DLD1 (cell line): Measurements from ENCODE around the gene CRACR2B.

Source experiments
- in situ Hi-C: cut with HindIII; loops from 2 replicates; pipeline ENCODE4 v1.10.0; 2017; ENCODE audit warnings: low sequenced_read_pairs

The CRACR2B gene

DNA sequence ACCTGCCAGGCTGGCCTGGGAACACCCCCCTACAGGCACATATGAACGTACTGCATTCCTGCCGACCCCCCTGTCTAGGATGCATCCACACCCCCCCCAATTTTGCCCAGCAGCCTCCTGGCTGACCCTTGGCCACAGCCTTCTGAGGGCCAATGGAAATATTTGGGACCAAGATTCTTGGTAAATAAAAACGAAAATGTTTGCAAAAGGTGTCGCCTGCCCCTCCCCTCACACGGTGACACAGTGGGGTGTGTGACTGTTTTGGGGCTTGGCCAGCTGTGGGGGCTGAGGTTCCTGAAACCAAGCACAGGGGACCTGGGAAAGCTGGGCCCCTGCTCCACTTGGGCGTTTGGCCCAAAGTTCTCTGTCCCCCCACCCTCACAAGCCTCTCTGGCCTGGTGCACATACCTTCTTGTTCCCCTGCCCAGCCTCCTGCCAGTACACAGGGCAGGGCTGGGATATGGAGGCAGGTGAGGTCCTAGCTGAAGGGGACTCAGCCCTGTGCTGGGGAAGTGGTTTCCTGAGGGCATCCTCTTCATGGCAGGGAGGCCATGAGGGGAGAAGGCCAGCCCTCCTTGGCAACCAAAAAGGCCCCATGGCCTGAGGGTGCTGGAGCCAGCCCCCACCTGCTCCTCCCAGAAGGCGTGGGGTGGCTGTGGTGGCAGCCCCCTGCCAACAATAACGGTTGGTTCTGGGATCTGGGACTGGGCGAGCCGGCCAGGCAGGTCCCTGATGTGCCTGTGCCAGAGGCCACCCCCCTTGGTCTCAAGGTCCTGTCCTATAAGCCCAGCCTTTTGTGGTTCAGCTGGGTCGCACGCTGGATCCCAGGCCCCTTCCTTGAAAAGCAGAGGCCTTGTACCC, 2.1 kb upstream of the CRACR2B start:
- in situ Hi-C loops: no loop called here

DNA sequence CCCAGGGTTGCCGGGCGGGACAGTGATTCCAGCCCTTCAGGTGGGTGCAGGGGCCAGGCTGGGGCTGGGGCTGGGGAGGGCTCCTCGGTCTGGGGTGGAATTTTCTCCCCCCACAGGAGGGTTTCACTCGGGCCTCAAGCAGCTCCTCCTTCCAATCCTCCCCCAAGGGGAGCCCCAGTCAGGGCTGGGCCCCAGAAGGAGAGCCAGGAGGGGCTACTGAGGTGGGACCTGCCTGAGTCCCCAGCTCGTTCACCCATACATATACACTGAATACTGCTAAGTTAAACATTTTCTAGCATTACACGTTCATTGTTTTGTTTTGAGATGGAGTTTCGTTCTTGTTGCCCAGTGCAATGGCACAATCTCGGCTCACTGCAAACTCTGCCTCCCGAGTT, 1.5 kb upstream of the CRACR2B start:
- in situ Hi-C loops: no loop called here

DNA sequence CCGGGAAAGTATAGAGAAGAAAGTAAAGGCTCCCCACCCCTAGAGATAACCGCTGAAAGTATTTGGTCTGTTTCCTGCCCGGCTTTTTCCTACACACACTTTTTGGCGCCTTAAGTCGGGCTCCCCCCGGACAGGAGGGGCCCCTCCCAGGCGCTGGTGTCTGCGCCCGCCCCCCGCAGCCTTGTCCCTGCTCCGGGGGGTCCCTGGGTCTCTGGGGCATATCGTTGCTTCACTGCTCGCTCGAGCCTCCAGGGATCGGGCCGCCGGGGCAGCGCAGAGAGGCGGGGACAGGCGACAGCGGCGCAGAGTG, 928 bp upstream of the CRACR2B start:
- in situ Hi-C loops: no loop called here

DNA sequence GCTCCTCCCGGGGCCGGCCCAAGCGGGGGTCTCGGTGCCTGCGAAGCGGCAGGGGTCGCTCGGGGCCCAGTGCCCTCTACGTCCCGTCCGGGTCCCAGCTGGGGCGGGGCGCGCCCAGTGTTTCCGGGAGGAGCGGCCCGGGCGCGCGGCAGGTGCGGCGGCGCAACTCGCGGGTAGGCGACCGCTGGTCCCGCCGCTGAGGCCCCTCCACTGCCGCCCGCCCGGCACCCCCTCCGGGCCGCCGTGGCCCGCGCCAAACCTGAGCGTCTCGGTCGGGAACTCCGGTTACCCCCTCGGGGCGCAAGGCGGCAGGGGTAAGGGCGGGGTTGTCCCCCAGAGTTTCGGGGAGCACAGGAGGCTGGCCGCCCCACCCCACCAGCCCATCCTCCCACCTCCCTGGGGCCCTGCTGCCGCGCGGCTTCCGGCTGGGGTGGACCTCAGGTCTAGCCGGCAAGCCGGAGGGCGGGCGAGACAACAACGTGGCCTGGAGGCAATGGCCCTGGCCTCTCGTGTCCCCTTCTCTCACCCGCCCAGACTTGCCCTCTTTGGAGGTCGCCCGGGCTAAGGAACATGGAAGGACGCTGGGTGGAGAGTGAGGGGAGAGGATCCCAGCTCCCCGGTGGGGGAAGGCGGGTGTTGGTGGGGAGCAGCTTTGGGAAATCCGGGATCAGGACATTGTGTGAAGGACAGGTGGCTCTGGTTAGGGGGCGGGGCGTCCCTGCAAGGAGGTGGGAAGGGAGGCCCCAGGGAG, 398 bp upstream of the CRACR2B start:
- in situ Hi-C loops: no loop called here

DNA sequence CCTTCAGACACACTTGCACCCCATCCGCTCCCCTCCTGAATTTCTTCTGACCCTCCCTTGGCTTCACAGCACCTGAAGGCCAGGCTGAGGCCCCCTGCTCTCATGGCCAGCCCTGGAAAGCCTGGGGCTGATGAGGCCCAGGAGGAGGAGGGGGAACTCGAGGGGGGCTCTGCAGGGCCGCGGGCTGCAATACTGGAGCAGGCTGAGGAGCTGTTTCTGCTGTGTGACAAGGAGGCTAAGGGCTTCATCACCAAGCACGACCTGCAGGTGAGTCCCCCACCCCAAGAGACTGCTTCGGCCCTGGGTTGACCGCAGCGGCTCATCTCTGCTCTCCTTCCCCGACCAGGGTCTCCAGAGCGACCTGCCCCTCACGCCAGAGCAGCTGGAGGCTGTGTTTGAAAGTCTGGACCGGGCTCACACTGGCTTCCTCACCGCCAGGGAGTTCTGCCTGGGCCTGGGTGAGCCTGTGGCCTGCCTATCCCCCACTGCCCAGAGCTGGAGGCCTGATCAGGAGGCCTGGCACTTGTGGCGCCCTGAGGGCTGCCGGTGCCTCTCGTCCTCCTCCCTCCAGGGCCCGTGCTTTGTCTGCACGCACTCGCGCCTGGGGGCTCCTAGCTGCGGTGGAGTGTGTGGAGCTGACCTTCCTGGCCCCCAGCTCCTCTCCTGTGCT, 922 bp downstream of the CRACR2B start:
- in situ Hi-C loops: no loop called here

DNA sequence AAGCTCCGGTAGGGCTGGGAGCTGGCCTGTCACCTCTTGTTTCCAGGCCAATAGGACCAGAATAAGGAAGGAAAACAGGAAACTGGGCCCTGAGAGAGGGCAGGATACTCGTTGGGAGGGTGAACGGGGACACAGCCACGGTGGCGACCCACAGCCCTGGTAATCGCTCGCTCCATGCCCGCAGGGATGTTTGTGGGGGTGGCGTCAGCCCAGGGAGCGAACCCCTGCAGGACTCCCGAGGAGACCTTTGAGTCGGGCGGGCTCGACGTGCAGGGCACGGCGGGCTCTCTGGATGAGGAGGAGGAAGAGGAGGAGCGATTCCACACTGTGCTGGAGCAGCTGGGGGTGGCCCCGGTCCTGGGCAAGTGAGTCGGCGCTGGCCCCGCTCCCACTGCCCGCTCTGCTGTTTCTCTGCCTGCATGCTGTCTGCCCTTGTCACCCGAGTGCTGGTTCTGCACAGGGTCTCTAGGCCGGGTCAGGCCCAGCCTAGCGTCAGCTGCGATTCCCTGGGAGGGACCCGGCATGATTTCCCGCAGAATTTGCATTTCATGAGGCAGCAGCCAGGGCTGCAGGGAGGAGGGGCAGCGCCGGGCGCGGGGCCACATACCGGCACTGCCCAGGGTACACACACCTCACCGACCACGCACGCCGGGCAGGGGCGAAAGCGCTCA, 1.6 kb downstream of the CRACR2B start:
- in situ Hi-C loops: no loop called here

DNA sequence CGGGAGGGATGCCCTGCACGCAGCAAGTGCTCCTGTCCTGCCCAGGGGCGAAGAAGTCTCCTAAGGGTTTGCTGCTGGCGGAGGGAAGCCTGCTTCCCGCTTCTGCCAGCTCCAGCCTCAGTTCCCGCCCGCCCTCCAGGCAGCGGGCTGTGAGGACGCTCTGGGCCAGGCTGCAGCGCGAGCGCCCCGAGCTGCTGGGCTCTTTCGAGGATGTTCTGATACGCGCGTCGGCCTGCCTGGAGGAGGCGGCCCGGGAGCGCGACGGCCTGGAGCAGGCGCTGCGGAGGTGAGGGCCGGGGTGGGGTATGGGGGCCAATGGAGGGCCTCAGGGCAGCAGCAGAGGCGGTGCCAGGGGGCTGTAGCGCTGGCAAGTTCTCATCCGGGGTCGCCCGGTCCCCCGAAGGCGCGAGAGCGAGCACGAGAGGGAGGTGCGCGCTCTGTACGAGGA, 2.2 kb downstream of the CRACR2B start:
- in situ Hi-C loops: no loop called here

DNA sequence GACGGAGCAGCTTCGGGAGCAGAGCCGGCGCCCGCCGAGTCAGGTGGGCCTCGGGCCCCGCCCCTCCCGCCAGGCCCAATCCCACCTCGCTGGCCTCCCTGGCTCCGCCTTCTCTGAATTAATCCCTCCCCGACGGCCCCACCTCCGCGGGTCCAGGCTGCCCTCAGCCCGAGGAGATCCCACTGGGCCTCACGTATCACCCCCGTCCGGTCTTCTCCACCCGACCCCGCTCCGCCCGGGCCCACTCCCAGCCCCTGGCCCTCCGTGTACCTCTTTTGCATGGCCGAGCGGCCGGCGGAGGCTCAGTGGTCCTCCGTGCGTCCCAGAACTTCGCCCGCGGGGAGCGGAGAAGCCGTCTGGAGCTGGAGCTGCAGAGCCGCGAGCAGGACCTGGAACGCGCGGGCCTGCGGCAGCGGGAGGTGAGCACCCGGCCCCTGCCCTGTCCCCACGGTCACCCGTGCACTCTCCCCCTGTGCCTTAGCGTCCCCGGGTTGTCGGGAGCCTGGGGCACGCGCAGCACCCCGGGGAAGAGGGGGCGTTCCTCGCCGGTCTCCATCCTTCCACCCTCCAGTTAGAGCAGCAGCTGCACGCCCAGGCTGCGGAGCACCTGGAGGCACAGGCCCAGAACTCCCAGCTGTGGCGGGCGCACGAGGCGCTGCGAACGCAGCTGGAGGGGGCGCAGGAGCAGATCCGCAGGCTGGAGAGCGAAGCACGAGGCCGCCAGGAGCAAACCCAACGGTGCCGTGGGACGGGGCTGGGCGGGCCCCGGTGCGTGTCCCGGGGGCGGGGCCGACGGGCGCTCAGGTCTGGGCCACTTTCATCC, 2.8 kb downstream of the CRACR2B start:
- in situ Hi-C loops: no loop called here

DNA sequence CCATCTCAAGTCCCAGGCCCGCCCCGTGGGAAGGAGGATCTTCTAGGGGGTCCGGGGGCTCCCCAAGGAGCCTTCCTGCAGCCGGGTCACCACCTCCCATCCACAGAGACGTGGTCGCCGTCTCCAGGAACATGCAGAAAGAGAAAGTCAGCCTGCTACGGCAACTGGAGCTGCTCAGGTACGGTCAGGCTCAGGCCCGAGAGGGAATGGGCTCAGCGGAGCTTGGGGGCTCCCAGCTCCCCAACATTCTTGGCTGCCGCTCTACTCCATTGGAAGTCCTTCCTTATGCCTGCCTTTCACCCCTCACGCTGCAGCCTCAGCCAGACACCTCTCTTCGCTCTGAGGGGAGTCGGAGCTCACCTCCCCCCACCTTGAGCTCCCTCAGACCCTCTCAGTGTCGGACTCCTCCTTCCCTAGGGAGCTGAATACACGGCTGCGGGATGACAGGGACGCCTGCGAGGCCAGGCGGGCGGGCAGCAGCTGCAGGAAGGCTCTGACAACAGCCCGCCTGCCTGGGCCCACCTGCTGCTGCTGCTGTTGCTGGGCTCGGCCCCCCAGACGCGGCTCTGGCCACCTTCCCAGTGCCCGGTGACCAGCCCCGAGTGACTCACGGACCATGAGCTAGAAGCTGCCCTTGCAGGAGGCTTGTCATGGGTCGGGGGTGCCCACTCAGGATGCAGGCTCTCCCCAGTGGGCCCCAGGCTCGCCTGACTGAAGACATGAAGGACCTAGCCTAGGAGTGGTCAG, 3.6 kb downstream of the CRACR2B start:
- in situ Hi-C loops: no loop called here

DNA sequence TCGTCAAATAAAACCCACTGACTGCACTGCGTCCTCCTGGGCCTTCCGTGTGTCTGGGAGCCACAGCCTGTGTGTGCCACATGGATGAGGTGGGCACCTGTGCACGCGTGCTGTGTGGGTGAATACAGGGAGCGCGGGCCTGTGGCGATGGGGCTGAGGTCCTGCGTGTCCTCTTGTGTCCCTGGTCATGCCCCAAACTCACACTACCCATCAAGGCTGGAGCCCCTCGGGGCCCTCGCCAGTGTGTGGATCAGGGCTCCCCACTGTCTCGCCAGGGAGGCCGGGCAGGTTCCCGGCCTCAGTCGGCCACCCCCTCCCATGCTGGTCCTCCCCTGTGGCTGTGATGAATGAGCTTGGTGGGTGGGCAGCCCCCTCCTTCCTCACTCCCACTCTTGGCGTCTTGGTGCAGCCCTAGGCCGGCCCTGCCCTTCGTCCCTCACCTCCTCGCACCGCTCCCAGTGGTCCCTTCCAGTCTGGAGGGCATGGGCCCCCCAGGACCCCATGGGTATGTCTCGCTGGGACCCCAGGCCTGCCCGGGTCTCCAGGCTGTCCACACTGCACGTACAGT, 4.3 kb downstream of the CRACR2B start:
- in situ Hi-C loops: no loop called here

DNA sequence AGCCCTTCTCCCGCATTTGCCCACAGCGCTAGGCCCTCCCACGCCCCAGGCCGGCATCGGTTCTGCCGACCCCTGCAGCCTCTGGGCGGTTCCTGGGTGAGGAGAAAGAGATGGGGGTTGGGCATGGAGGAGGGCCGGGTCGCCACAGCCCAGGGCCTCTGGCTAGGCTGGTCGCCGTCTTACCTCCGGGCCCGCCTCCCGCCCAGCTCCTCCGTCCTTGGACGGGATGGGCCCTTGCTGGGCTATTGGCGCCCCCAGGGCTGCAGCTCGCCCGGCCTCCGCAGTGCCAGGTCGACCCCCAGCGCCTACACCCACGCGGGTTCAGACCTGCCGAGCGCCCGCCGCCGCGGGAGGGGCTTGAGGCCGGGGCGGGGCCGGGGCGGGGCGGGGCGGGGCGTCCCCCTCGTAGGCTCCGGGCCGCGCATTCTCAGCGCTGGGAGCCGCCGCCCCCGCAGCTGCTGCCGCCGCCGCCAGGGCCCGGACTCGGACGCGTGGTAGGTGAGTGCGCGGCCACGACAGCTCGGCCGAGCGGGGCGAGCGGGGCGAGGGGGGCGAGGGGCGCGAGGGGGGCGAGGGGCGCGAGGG, 4.9 kb downstream of the CRACR2B start, which contains the start of gene CD151:
Gene CD151, plus strand, starts transcription at position 424 of the 585 bp plus-strand sequence. CDS start 3,118 bp downstream, outside the sequence.
- in situ Hi-C loops: no loop called here

DNA sequence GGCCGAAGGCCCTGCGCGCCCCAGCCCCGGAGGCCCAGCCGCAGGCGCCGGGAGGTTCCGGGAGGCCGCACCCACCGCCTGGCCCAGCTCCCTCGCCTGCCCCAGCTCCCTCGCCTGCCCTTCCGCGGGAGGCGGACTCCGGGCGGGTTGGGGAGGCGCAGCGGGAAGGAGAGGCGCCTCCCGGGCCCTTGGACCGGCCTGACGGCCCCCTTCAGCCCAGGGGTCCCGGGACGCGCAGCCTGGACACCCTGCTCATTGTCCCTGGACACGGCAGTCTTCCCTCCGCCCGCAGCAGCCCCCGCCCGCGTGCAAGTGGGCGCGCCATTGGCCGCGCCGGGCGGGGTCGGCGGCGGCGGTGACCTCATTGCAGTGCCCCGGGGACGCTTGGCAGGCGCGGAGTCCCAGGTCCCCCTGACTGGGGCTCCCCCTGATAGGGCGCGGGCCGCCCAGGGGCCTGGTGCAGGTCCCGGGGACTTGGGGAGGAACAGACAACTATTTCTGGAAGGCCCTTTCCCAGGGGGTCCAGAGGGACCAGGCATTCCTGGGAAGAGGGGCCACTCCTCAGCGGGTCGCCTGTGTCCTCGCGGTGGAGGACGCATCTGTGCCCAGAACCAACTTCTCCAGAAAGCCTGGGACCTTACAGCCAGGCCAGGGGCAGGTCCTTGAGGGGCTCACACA, 5.5 kb downstream of the CRACR2B start:
- in situ Hi-C loops: no loop called here

DNA sequence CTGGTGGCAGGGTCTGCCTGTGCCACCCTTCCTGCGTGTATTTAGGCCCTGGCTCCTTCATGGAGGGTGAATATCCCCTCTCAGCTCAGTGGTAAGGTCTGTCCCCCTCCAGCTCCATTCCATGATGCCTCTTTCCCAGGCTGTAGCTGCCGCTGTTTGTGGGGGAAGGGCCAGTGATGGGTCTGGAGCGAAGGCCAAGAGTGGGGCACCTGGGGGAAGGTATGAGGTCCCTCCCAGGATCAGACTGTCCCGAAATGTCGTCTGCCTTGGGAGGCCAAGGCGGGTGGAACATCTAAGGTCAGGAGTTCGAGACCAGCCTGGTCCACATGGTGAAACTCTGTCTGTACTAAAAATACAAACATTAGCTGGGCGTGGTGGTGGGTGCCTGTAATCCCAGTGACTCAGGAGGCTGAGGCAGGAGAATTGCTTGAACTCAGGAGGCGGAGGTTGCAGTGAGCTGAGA, 6.2 kb downstream of the CRACR2B start:
- in situ Hi-C loops: no loop called here

DNA sequence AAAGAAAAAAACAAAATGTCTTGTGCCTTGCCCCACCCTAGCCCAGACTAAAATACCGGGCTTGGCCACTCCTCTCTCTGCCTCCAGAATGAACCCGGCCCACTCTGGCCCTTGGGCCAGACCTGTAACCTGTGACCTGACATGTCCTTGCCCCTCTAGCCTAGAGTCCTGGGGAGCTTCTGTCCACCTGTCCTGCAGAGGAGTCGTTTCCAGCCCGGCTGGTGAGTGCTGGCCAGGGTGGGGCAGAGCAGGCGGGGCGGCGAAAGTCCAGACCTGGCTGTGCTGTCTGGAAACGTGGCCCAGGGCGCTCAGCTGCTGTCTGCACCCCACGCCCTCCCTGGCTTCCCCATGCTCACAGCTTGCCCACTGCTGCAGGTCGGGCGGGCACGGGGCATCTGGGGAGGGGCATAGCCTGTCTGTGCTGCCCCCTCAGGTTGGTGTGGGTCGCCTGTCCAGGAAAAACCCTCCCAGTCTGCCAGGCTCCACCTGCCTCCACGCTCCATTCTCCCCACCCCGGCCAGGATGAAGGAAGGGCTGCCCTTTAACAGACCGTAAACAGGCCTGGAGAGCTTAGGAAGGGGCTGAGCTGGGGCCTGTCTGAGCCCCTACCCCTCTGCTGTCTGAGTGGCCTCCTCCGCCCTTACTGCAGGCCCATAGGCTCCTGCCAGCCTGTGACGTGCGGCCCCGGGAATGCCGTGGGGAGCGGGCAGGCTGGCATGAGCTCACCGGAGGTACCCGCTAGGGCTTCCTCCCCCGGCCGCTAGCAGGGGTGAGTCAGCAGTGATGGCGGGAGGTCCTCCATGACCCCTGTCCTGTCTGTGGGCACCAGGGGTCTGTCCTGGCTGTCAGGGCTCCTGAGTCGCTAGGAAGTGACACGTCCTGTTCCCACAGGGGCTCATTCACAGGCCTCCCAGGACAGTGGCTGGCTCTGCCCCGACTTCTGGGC, 6.9 kb downstream of the CRACR2B start:
- in situ Hi-C loops: no loop called here

DNA sequence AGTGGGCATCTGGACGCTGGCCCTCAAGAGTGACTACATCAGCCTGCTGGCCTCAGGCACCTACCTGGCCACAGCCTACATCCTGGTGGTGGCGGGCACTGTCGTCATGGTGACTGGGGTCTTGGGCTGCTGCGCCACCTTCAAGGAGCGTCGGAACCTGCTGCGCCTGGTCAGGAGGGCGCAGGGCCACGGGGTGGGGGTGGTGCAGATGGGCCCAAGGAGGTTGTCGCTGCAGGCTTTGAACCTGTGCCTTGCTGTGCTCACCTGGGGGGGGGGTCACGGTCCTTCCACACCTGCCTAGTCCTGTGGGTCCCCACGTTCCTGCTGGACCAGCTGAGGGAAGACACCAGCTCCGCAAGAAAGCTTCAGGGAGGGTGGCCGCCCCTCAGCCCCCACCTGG, 8.6 kb downstream of the CRACR2B start:
- in situ Hi-C loops: no loop called here

DNA sequence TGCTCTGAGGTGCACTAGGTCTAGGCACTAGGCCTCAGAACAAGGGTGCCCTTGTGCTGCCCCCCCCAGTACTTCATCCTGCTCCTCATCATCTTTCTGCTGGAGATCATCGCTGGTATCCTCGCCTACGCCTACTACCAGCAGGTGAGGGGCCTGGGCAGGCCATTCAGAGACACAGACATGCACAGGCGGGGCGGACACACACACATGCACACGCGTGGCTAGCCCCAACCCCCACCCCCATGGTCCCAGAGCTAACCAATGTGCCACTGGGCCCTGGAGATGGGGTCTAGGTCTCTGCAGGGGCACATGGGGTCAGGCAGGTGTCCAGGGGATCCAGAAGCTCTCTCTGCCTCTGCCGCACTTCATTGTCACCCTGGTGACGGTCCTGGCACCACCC, 9.0 kb downstream of the CRACR2B start:
- in situ Hi-C loops: no loop called here
